Measurements from ENCODE around the gene TBPL1. TPM values are rescaled to one million over a fixed set of nuclear protein-coding genes. Genes with fewer than 3 reads are reported as not detected.
"Not testable (repeated sequence)": the region's sequence is repeated elsewhere in the genome, so short reads cannot be mapped to it uniquely, and the experiment has no call there.

TBPL1 gene
- total RNA-seq: 10 to 100 TPM; 46.4 to 48.0 (median 47.9) TPM

DNA sequence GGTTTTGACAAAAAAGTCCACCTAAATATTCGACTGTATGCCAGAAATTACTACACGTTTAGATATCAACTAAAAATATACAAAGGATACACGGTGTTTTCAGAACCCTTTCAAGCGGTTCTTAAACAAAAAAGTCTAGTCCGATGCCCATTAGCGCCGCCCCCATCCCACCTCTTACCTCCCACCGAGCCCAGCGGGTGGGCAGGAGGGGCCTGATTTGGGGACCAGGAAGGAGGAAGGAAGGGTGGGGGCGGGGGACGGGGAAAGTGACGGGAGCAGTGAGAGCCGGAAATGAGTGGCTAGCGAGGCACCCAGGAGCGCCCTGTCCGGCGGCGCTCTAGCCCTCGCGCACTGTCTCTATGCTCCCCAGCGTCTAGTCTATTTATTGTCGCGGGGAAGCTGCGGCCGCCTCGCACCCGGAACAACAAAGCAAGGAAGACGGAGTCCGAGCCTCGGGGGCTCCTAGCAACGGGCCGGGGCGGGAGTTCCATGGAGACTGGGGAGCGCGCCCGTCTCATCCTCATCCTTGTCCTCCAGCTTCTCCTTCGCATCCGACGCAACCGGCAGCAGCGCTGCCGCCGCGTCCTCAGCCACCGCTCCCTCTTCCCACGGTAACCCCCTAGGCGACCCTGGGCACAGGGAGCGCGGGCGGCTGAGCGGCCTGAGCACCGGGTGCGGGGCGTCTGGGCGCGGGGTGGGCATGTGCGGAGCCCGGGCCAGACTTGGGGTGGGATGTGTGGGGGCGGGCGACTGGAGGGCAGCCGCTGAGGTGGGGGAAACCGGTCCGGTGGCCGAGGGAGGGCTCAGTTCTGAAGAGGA, at the start of gene TBPL1:
Gene TBPL1, plus strand, starts transcription at position 410 of the 819 bp plus-strand sequence. CDS start 26,902 bp downstream, outside the sequence.
- ATAC-seq (peak; percentile 95 to 96), DNase-seq (peak; percentile 90)
- Mint-ChIP-seq H3K4me1 (ENCODE audit: low read depth) (peaks cover 44% of the 10 kb centered on the region), H3K36me3 (ENCODE audit: insufficient read depth) (no peaks in the 10 kb centered on the region), H3K4me3 (peak within 1 kb of the TSS; percentile 91), H3K27me3 (ENCODE audit: low read depth) (no peaks in the 10 kb centered on the region), H3K9me3 (no peaks in the 10 kb centered on the region)

DNA sequence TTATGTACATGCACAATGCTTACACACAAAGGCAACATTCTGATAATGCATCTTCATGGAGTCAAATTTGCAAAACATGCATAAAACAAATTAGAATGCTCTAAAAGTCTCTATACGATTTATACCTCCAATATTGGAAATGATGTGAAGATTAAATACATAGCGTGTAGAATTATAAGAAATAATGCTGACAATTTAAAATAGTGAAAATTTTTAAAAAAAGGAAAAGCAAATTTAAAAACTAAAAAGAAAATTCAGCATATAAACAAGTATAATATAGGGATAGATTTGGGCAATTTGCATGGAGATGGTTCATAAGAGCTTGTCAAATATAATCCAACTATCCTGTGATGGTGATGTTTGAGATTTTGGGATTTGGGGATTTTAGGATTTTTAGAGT, 49.2 kb upstream of the TBPL1 start:
- no peak for DNase-seq
- peaks cover 51% of the 10 kb centered on the region for H3K27me3 Mint-ChIP-seq (ENCODE audit: low read depth)

DNA sequence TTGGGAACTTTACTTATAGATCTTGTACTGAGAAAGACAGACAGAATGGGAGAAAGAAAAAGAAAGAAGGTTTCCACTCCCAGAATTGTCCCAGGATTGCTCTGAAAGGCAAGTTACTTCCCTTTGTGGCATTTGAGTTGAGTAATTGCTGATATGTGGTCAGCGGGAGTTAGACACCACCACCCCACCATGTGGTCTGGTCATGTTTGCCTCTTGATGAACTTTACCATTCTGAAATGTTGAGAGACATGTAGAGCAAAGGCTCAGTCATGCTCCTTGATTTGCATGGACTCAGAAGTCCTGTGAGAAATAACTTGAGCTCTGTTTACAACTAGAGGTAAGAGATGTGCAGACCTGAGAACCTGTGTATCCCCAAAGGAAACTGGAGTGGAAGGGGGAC, 47.0 kb upstream of the TBPL1 start:
- Mint-ChIP-seq H3K4me3 (no peak overlapping the region), H3K9me3 (no peaks in the 10 kb centered on the region), H3K36me3 (ENCODE audit: insufficient read depth) (no peaks in the 10 kb centered on the region), H3K27me3 (ENCODE audit: low read depth) (peaks cover 57% of the 10 kb centered on the region), H3K4me1 (ENCODE audit: low read depth) (no peaks in the 10 kb centered on the region)
- no peak for ATAC-seq
- no peak for DNase-seq

More for the DNA sequence above, 49.2 kb upstream of the TBPL1 start:
- no peak overlapping the region for H3K4me3 Mint-ChIP-seq
- no peaks in the 10 kb centered on the region for H3K36me3 Mint-ChIP-seq (ENCODE audit: insufficient read depth)
- no peaks in the 10 kb centered on the region for H3K4me1 Mint-ChIP-seq (ENCODE audit: low read depth)
- H3K9me3 Mint-ChIP-seq: no peaks in the 10 kb centered on the region
- ATAC-seq: no peak

DNA sequence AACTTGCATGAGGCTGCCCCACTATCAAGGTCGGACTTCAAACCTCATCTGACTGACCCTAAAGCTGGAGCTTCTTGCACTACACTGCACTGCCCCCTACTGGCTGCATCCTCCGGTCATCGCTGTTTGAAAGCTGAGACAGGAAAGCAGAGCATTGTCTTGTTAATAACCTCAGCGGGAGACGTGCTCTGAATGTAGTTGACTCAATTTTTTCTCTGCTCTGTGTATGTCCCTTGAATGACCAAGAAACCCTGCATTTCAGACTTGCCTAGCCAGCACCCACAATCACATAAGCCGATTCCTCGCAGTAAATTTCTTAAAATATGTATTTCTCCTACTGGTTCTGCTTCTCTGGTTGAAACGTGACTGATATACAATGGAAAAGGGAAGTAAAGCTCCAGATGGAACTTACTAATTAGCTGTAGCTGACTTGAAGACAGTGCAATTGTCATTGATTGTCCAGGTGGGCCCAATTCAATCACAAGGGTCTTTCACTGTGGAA, 36.3 kb upstream of the TBPL1 start:
- H3K27me3 Mint-ChIP-seq (ENCODE audit: low read depth): peaks cover 22% of the 10 kb centered on the region
- no peaks in the 10 kb centered on the region for H3K9me3 Mint-ChIP-seq
- no peaks in the 10 kb centered on the region for H3K36me3 Mint-ChIP-seq (ENCODE audit: insufficient read depth)
- ATAC-seq: peak; percentile 38 to 67
- H3K4me3 Mint-ChIP-seq: no peak overlapping the region
- DNase-seq: peak; percentile 68
- peaks cover 4% of the 10 kb centered on the region for H3K4me1 Mint-ChIP-seq (ENCODE audit: low read depth)

DNA sequence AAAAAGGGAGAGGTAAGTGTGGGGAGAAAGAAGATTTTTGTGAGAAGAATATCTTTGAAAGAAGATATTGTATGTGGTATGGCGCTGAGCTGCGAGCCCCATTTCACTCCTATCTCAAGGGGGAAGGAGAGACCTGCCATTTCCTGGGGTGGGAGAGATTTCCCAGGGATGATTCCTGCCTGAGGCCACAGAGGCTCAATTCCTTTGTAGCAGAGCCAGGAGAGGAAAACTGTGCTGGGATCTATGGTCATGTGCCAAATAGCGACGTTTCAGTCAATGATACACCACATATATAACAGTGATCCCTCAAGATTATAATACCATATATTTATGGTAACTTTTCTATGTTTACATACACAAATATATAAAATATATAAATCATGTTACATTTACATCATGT, 35.2 kb upstream of the TBPL1 start:
- ATAC-seq (no peak), DNase-seq (no peak)
- H3K27me3 Mint-ChIP-seq (ENCODE audit: low read depth): peaks cover 18% of the 10 kb centered on the region
- H3K4me1 Mint-ChIP-seq (ENCODE audit: low read depth): peaks cover 4% of the 10 kb centered on the region
- no peak overlapping the region for H3K4me3 Mint-ChIP-seq
- no peaks in the 10 kb centered on the region for H3K9me3 Mint-ChIP-seq
- H3K36me3 Mint-ChIP-seq (ENCODE audit: insufficient read depth): no peaks in the 10 kb centered on the region

DNA sequence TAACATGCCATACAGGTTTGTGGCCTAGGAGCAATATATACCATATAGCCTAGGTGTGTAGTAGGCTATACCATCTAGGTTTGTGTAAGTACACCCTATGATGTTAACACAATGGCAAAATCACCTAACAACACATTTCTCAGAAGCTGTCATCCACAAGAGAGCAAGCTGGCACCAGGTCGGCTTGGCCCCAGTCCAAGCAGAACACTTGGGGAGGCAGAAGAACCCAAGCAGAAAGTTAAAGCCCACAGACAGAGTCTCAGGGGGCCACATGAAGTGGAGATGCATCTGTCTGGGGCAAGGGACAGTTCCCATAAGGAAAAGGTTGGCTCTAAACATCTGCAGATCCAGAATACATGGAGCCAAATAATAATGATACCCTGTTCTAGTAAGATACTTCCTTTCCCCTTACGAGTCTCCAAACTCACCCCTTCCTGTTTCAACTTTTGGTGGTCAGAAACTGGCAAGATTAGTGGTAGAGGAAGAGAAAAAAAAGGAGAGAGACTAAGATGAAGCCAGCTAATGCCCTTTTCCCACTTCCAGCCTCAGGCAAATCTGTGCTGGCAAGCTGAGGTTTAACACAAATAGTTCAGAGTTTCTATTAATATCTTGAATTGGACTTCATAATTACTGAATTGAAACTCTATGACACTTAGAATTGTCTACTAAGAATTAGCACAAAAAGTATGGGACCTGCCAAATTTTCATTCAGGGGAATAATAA, 34.7 kb upstream of the TBPL1 start:
- H3K36me3 Mint-ChIP-seq (ENCODE audit: insufficient read depth): no peaks in the 10 kb centered on the region
- H3K4me1 Mint-ChIP-seq (ENCODE audit: low read depth): peaks cover 4% of the 10 kb centered on the region
- ATAC-seq: no peak
- H3K4me3 Mint-ChIP-seq: no peak overlapping the region
- H3K27me3 Mint-ChIP-seq (ENCODE audit: low read depth): peaks cover 15% of the 10 kb centered on the region
- H3K9me3 Mint-ChIP-seq: no peaks in the 10 kb centered on the region
- DNase-seq: no peak

DNA sequence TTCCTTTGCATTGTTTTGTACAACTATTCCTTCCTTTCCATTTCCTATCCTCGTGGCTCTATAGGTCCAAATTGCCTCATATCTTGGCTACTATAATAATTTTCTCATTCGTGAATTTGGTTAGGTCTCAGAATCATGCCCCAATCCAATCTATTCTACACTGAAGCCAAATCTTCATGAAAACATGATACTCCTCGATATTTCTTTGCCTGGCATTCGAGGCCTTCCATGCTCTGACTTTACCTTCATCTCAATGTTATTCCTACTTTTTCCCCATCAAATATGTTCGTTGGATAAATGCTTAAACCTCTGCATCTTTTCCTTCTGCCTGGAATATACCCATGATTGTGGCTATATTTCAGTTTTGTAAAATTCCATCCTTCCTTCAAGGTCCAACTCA, 33.7 kb upstream of the TBPL1 start:
- H3K4me3 Mint-ChIP-seq: no peak overlapping the region
- H3K9me3 Mint-ChIP-seq: no peaks in the 10 kb centered on the region
- DNase-seq (no peak), ATAC-seq (no peak)
- H3K36me3 Mint-ChIP-seq (ENCODE audit: insufficient read depth): no peaks in the 10 kb centered on the region
- H3K27me3 Mint-ChIP-seq (ENCODE audit: low read depth): peaks cover 16% of the 10 kb centered on the region
- peaks cover 4% of the 10 kb centered on the region for H3K4me1 Mint-ChIP-seq (ENCODE audit: low read depth)

DNA sequence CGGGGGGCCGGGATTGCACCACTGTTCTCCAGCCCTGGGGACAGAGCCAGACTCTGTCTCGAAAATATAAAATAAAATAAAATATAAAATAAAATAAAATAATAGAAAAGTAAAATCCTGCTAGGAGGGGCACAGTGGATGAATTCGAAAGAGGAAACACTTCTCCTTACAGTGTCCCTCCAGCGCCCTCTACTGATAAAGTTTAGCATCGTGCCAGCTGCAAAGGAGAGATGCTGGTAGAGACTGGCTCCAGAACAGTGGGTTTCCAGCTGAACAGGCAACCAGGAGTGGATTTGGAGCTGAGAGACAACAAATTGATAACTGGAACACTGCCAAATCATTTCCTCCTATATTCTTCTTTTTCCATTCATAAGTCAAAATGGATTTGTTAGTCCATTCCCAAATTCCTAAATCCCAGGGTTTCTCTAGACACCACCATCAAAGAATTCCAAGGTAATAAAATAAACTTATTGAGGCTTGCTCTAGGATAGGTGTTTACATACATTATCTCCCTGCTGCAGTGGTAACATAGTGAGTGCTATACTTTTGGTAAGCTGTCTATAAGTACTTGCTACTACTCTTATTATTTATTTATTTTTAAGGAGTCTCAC, 31.7 kb upstream of the TBPL1 start:
- H3K27me3 Mint-ChIP-seq (ENCODE audit: low read depth): peaks cover 22% of the 10 kb centered on the region
- DNase-seq (peak; percentile 49), ATAC-seq (peak in 1 of 2 donors; percentile 61)
- H3K4me1 Mint-ChIP-seq (ENCODE audit: low read depth): peaks cover 4% of the 10 kb centered on the region
- no peaks in the 10 kb centered on the region for H3K9me3 Mint-ChIP-seq
- H3K36me3 Mint-ChIP-seq (ENCODE audit: insufficient read depth): no peaks in the 10 kb centered on the region
- H3K4me3 Mint-ChIP-seq: no peak overlapping the region

DNA sequence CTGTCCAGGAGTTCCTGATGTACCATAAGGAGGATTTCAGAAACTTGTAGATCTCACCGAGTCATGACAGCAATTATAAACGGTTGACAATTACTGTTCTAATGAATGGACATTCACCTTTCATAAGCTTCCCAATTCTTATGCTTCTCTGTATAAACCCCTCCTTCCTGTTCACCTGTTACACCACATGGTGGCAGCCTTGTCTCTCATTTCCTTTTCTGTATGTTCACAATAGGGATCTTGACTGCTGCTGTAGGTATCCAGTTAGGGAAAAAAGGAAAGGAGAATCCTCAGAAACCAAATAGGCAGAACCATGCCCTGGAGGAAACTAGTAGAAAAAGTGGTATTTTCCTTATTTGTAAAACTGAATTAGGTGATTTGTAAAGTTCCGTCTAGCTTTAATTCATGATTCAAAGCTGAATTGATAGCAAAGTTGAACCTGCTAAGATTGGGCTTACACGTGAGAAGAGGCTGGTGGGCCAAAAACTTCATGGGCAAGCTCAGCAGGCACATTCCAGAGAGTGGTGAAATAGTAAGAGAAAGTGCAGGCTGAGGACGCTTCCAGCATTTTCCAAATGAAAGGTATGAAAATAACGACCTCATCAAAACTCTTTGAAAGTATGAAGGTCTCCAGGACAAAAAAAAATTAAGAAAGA, 29.0 kb upstream of the TBPL1 start:
- no peak overlapping the region for H3K4me3 Mint-ChIP-seq
- ATAC-seq (peak; percentile 82 to 90), DNase-seq (peak; percentile 40)
- H3K9me3 Mint-ChIP-seq: no peaks in the 10 kb centered on the region
- peaks cover 35% of the 10 kb centered on the region for H3K27me3 Mint-ChIP-seq (ENCODE audit: low read depth)
- no peaks in the 10 kb centered on the region for H3K36me3 Mint-ChIP-seq (ENCODE audit: insufficient read depth)
- H3K4me1 Mint-ChIP-seq (ENCODE audit: low read depth): no peaks in the 10 kb centered on the region

DNA sequence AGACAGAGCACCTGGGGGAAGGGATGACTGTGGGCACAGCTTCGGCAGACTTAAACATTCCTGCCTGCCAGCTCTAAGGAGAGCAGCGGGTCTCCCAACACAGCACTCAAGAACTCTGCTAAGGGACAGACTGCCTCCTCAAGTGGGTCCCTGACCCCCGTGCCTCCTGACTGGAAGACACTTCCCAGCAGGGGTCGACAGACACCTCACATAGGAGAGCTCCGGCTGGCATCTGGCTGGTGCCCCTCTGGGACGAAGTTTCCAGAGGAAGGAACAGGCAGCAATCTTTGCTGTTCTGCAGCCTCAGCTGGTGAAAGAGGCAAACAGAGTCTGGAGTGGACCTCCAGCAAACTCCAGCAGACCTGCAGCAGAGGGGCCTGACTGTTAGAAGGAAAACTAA, 21.8 kb upstream of the TBPL1 start:
- not testable (repeated sequence) for ATAC-seq; H3K36me3 Mint-ChIP-seq (ENCODE audit: insufficient read depth); DNase-seq; H3K4me3 Mint-ChIP-seq; H3K4me1 Mint-ChIP-seq (ENCODE audit: low read depth)
- H3K27me3 Mint-ChIP-seq (ENCODE audit: low read depth): peaks cover 44% of the 10 kb centered on the region
- peaks cover 12% of the 10 kb centered on the region for H3K9me3 Mint-ChIP-seq

DNA sequence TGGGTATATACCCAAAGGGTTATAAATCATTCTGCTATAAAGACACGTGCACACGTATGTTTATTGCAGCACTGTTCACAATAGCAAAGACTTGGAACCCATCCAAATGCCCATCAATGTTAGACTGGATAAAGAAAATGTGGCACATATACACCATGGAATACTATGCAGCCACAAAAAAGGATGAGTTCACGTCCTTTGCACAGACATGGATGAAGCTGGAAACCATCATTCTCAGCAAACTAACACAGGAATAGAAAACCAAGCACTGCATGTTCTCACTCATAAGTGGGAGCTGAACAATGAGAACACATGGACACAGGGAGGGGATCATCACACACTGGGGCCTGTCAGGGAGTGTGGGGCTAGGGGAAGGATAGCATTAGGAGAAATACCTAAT, 16.7 kb upstream of the TBPL1 start:
- not testable (repeated sequence) for H3K36me3 Mint-ChIP-seq (ENCODE audit: insufficient read depth); H3K4me3 Mint-ChIP-seq; ATAC-seq; DNase-seq; H3K4me1 Mint-ChIP-seq (ENCODE audit: low read depth)
- H3K9me3 Mint-ChIP-seq: peaks cover 12% of the 10 kb centered on the region
- peaks cover 39% of the 10 kb centered on the region for H3K27me3 Mint-ChIP-seq (ENCODE audit: low read depth)

DNA sequence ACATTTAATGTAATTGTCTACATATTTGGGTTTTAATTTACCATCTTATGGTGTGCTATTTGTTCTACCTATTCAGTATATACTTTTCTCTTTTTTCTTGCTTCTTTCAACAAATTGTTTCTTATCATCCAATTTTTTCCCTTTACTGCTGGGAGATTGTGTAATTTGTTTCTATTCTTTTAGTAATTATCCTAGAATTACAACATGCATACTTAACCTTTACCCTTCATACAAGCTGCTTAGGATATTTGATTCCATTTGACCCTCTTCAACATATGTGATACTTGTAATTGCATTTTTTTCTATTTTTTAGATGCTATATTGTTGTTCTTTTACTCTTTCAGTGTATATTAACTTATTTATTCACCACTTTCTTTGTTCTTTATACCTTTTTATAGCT, 15.1 kb upstream of the TBPL1 start:
- Mint-ChIP-seq H3K4me1 (ENCODE audit: low read depth) (no peaks in the 10 kb centered on the region), H3K4me3 (no peak overlapping the region), H3K36me3 (ENCODE audit: insufficient read depth) (no peaks in the 10 kb centered on the region), H3K9me3 (peaks cover 10% of the 10 kb centered on the region), H3K27me3 (ENCODE audit: low read depth) (peaks cover 36% of the 10 kb centered on the region)
- DNase-seq (no peak), ATAC-seq (no peak)

DNA sequence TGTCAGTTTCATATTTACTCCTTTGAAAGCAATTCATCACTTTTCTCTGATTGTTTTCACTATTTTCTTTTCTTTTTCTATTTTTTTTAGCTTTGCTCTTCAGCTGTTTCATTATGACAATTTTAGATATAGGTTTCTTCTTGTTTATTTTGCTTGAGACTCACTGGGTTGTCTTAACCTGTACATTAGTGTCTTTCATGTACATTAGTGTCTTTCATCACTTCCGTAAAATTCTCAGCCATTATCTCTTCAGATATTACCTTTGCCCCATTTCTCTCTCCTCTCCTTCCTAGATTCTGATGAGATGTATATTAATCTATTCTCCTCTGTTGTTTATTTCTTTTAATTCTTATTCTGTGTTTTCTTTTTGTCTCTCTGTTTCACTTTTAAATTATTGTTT, 14.5 kb upstream of the TBPL1 start:
- DNase-seq: no peak
- H3K9me3 Mint-ChIP-seq: peaks cover 4% of the 10 kb centered on the region
- no peak overlapping the region for H3K4me3 Mint-ChIP-seq
- H3K4me1 Mint-ChIP-seq (ENCODE audit: low read depth): no peaks in the 10 kb centered on the region
- peaks cover 32% of the 10 kb centered on the region for H3K27me3 Mint-ChIP-seq (ENCODE audit: low read depth)
- no peak for ATAC-seq
- no peaks in the 10 kb centered on the region for H3K36me3 Mint-ChIP-seq (ENCODE audit: insufficient read depth)
